Measurements from ENCODE around the gene URB1. TPM values are rescaled to one million over a fixed set of nuclear protein-coding genes. Genes with fewer than 3 reads are reported as not detected.
A peak's percentile ranks its signal among the peaks of the same experiment; 100 is the strongest.

The URB1 gene
- polyA plus RNA-seq, 1 donor (not counting 4 experiments of a cell fraction or from before 2014, with no cell fraction given), result 9.0 TPM

- H2AFZ ChIP-seq (ENCODE audit: control insufficient read depth, low read length), result no peak overlapping the region
- dilution Hi-C loops (cut with MboI; ENCODE audit: extremely low pct_ligation_motif_present, low sequenced_read_pairs), result no loop called here
- peaks cover 21% of the 10 kb centered on the region for H3K4me1 ChIP-seq (ENCODE audit: control insufficient read depth, extremely low read depth, insufficient read depth, low read length)
- no peak overlapping the region for H3K4me2 ChIP-seq (ENCODE audit: control insufficient read depth, extremely low read depth, insufficient read depth, low read depth, low read length)
- H3K27me3 ChIP-seq (ENCODE audit: control insufficient read depth, extremely low read depth, insufficient read depth, low read length), result no peaks in the 10 kb centered on the region
- H3K9ac ChIP-seq (ENCODE audit: control insufficient read depth, extremely low read depth, insufficient read depth, low read length), result no peak overlapping the region
- H3K36me3 ChIP-seq (ENCODE audit: control insufficient read depth in 2 of 2, extremely low read depth in 1 of 2, insufficient read depth in 2 of 2, low read length in 2 of 2), result peaks cover 15 to 53% of the 10 kb centered on the region in 2 experiments
- DNase-seq (ENCODE audit: low read depth, low spot score) (no peak), FAIRE-seq (no peak)
- no peaks in the 10 kb centered on the region for H3K9me3 ChIP-seq (ENCODE audit: control insufficient read depth, low read depth, low read length)
- no peak overlapping the region for H3K4me3 ChIP-seq (ENCODE audit: control insufficient read depth in 2 of 3, extremely low read depth in 1 of 3, insufficient read depth in 2 of 3, low read depth in 1 of 3, low read length in 3 of 3)
- H3K79me2 ChIP-seq (ENCODE audit: control insufficient read depth, insufficient read depth, low read length), result peaks cover 65% of the 10 kb centered on the region
- peaks cover 4% of the 10 kb centered on the region for H4K20me1 ChIP-seq (ENCODE audit: control insufficient read depth, extremely low read depth, insufficient read depth, low read length)
- no peaks in the 10 kb centered on the region for H3K9me1 ChIP-seq (ENCODE audit: control insufficient read depth, extremely low read depth, insufficient read depth, low read length)
- TF ChIP-seq CTCF (optimal IDR thresholded peaks at IDR 0.05 in 1 of 3, IDR thresholded peaks at IDR 0.05 in 1 of 3, conservative IDR thresholded peaks at IDR 0.05 in 1 of 3; ENCODE audit: extremely low read depth in 1 of 3, insufficient read depth in 2 of 3, low read length in 3 of 3), result peak in 1 of 3 experiments; percentile 21
- no peak for TF ChIP-seq EZH2 (IDR thresholded peaks at IDR 0.05; ENCODE audit: low read length)
- H3K27ac ChIP-seq (ENCODE audit: control insufficient read depth, insufficient read depth, low read length), result no peak overlapping the region
These were observed 9.0 kb downstream of the URB1 start for GRCh38 chr21:32383812-32384211.

- Histone ChIP-seq H3K4me2 (ENCODE audit: control insufficient read depth, extremely low read depth, insufficient read depth, low read depth, low read length) (no peak overlapping the region), H3K9me3 (ENCODE audit: control insufficient read depth, low read depth, low read length) (no peaks in the 10 kb centered on the region), H3K27ac (ENCODE audit: control insufficient read depth, insufficient read depth, low read length) (no peak overlapping the region), H4K20me1 (ENCODE audit: control insufficient read depth, extremely low read depth, insufficient read depth, low read length) (no peaks in the 10 kb centered on the region), H2AFZ (ENCODE audit: control insufficient read depth, low read length) (no peak overlapping the region), H3K9me1 (ENCODE audit: control insufficient read depth, extremely low read depth, insufficient read depth, low read length) (no peaks in the 10 kb centered on the region), H3K9ac (ENCODE audit: control insufficient read depth, extremely low read depth, insufficient read depth, low read length) (no peak overlapping the region), H3K79me2 (ENCODE audit: control insufficient read depth, insufficient read depth, low read length) (peaks cover 60% of the 10 kb centered on the region), H3K4me1 (ENCODE audit: control insufficient read depth, extremely low read depth, insufficient read depth, low read length) (peaks cover 13% of the 10 kb centered on the region), H3K36me3 (ENCODE audit: control insufficient read depth in 2 of 2, extremely low read depth in 1 of 2, insufficient read depth in 2 of 2, low read length in 2 of 2) (peaks cover 24 to 51% of the 10 kb centered on the region in 2 experiments), H3K27me3 (ENCODE audit: control insufficient read depth, extremely low read depth, insufficient read depth, low read length) (no peaks in the 10 kb centered on the region), H3K4me3 (ENCODE audit: control insufficient read depth in 2 of 3, extremely low read depth in 1 of 3, insufficient read depth in 2 of 3, low read depth in 1 of 3, low read length in 3 of 3) (no peak overlapping the region)
- no peak for FAIRE-seq
- DNase-seq (ENCODE audit: low read depth, low spot score), result no peak
- TF ChIP-seq EZH2 (IDR thresholded peaks at IDR 0.05; ENCODE audit: low read length) (no peak), CTCF (optimal IDR thresholded peaks at IDR 0.05 in 1 of 3, IDR thresholded peaks at IDR 0.05 in 1 of 3, conservative IDR thresholded peaks at IDR 0.05 in 1 of 3; ENCODE audit: extremely low read depth in 1 of 3, insufficient read depth in 2 of 3, low read length in 3 of 3) (no peak)
- dilution Hi-C loops (cut with MboI; ENCODE audit: extremely low pct_ligation_motif_present, low sequenced_read_pairs), result no loop called here
These were observed 10.6 kb downstream of the URB1 start for GRCh38 chr21:32382108-32382644.

Data from keratinocyte (primary cell).